Skeletal muscle satellite cell (primary cell): Measurements from ENCODE around the gene DOCK4.

Experiments used
- H3K27me3 ChIP-seq: 2 replicates; pipeline ENCODE4 v1.7.0; 2013; ENCODE audit warnings: low read length; ENCODE audit not compliant: control insufficient read depth, insufficient read depth
- H3K36me3 ChIP-seq: 2 replicates; pipeline ENCODE4 v1.7.0; 2013; ENCODE audit warnings: mild to moderate bottlenecking, control low read depth, low read length; ENCODE audit not compliant: insufficient read depth
- H3K4me1 ChIP-seq: 2 replicates; pipeline ENCODE4 v1.7.0; 2013; ENCODE audit warnings: low read length; ENCODE audit not compliant: control insufficient read depth, insufficient read depth
- H3K4me2 ChIP-seq: 2 replicates; pipeline ENCODE4 v1.7.0; 2013; ENCODE audit warnings: mild to moderate bottlenecking, low read length
- H3K4me3 ChIP-seq: 2 replicates; pipeline ENCODE4 v1.7.0; 2013; ENCODE audit warnings: low read length
- H3K9ac ChIP-seq: 2 replicates; pipeline ENCODE4 v1.7.0; 2013; ENCODE audit warnings: mild to moderate bottlenecking, low read depth, low read length, moderate library complexity
- H3K9me3 ChIP-seq: replicated peaks from 2 replicates; pipeline ENCODE4 v1.7.0; 2013; ENCODE audit warnings: mild to moderate bottlenecking, control low read depth, low read length

DOCK4 gene

DNA sequence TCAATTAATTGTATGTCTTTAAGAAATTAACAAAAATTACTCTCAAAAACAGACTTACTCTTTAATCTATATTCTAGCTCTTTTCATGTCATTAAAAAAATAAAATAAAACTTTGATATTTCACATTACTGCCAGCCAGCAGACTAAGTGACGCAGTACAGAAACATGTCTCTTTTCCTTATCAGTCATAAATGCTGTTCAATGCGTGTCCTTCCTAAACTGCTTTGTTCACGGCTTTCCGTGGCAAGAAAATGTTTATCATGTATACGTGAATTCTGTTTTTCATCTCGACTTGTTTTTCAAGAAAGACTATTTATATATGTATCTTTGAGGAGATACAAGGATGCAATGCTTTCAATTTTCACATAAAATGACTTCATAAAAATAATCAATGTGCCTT, 182.4 kb downstream of the DOCK4 start:
- no peaks in the 10 kb centered on the region for H3K36me3 ChIP-seq
- H3K4me3 ChIP-seq, result no peak overlapping the region
- no peak overlapping the region for H3K9ac ChIP-seq
- no peak overlapping the region for H3K4me2 ChIP-seq
- no peaks in the 10 kb centered on the region for H3K4me1 ChIP-seq
- no peaks in the 10 kb centered on the region for H3K9me3 ChIP-seq
- no peaks in the 10 kb centered on the region for H3K27me3 ChIP-seq

GRCh38 chr7:112023282-112023681, 182.9 kb downstream of the DOCK4 start:
- Histone ChIP-seq H3K4me3 (no peak overlapping the region), H3K9me3 (no peaks in the 10 kb centered on the region), H3K36me3 (no peaks in the 10 kb centered on the region), H3K9ac (no peak overlapping the region), H3K4me2 (no peak overlapping the region), H3K27me3 (no peaks in the 10 kb centered on the region), H3K4me1 (no peaks in the 10 kb centered on the region)

DNA sequence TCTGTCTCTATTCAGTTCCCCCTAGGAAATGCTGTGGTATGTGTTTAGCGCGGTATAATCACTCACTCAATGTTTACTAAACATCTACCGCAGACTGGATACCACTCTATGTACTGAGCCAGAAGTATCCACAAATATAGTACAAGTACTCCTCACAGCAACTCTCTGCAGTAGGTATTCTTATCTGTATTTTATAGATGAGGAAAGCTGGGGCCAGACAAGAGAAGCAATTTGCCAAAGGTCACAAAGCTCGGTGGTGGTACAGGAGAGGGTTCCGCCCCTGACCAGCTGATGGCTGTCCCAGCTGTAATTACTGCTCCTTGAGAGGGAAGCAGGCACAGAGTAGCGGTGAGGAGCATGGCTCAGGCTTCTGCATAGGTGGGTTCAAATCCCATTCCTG, 184.1 kb downstream of the DOCK4 start:
- no peaks in the 10 kb centered on the region for H3K27me3 ChIP-seq
- no peak overlapping the region for H3K4me3 ChIP-seq

GRCh38 chr7:112021379-112022044, 184.7 kb downstream of the DOCK4 start:
- Histone ChIP-seq H3K9me3 (no peaks in the 10 kb centered on the region), H3K4me3 (no peak overlapping the region), H3K9ac (no peak overlapping the region), H3K4me1 (no peaks in the 10 kb centered on the region), H3K4me2 (no peak overlapping the region), H3K36me3 (no peaks in the 10 kb centered on the region), H3K27me3 (no peaks in the 10 kb centered on the region)

More for the DNA sequence above, 184.1 kb downstream of the DOCK4 start:
- Histone ChIP-seq H3K9me3 (no peaks in the 10 kb centered on the region), H3K36me3 (no peaks in the 10 kb centered on the region), H3K4me2 (no peak overlapping the region), H3K4me1 (no peaks in the 10 kb centered on the region), H3K9ac (no peak overlapping the region)

GRCh38 chr7:112020800-112021199, 185.4 kb downstream of the DOCK4 start:
- Histone ChIP-seq H3K4me2 (no peak overlapping the region), H3K36me3 (no peaks in the 10 kb centered on the region), H3K9ac (no peak overlapping the region), H3K4me3 (no peak overlapping the region), H3K9me3 (no peaks in the 10 kb centered on the region), H3K27me3 (no peaks in the 10 kb centered on the region), H3K4me1 (no peaks in the 10 kb centered on the region)

DNA sequence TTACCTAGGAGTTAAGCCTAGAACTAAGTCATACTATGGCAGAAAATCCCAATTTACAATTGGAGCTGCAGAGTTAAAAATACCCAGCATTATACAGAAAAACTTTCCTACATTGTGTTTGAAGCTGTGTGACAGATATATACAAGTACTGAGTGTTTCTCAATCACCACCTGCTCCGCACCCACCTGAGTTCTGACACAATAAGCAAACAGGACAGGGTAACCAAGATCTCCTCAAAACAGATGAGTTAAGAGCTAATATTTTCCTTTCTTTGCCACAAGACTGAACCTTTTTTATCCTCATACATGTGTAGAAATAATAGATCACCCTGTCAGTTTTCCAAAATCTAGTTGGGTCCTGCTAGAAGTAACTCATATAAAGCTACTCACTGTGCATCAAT, 186.3 kb downstream of the DOCK4 start:
- H3K9me3 ChIP-seq, result no peaks in the 10 kb centered on the region
- no peak overlapping the region for H3K9ac ChIP-seq
- H3K4me3 ChIP-seq, result no peak overlapping the region
- H3K4me1 ChIP-seq, result no peaks in the 10 kb centered on the region
- H3K27me3 ChIP-seq, result no peaks in the 10 kb centered on the region
- no peaks in the 10 kb centered on the region for H3K36me3 ChIP-seq
- H3K4me2 ChIP-seq, result no peak overlapping the region

GRCh38 chr7:112018305-112019030, 187.7 kb downstream of the DOCK4 start:
- Histone ChIP-seq H3K4me1 (no peaks in the 10 kb centered on the region), H3K27me3 (no peaks in the 10 kb centered on the region), H3K4me3 (no peak overlapping the region), H3K9me3 (no peaks in the 10 kb centered on the region), H3K36me3 (no peaks in the 10 kb centered on the region), H3K9ac (no peak overlapping the region), H3K4me2 (no peak overlapping the region)

DNA sequence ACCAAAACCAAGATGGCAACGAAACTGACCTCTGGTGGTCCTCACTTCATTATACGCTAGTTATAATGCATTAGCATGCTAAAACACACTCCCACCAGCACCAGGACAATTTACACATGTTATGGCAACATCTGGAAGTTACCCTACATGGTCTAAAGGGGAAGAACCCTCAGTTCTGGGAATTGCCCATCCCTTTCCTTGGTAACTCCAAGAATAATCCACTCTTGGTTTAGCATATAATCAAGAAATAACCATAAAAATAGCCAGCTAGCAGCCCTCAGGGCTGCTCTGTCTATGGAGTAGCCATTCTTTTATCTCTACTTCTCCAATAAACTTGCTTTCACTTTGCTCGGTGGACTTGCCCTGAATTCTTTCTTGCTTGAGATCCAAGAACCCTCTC, 191.1 kb downstream of the DOCK4 start:
- H3K4me3 ChIP-seq, result no peak overlapping the region
- no peaks in the 10 kb centered on the region for H3K36me3 ChIP-seq
- H3K9ac ChIP-seq, result no peak overlapping the region
- H3K27me3 ChIP-seq, result no peaks in the 10 kb centered on the region
- H3K4me2 ChIP-seq, result no peak overlapping the region
- H3K9me3 ChIP-seq, result no peaks in the 10 kb centered on the region
- no peaks in the 10 kb centered on the region for H3K4me1 ChIP-seq

- H3K36me3 ChIP-seq, result no peaks in the 10 kb centered on the region
- H3K9ac ChIP-seq, result no peak overlapping the region
- no peaks in the 10 kb centered on the region for H3K27me3 ChIP-seq
- H3K4me2 ChIP-seq, result no peak overlapping the region
- no peaks in the 10 kb centered on the region for H3K4me1 ChIP-seq
- H3K9me3 ChIP-seq, result no peaks in the 10 kb centered on the region
- H3K4me3 ChIP-seq, result no peak overlapping the region
Measured at GRCh38 chr7:112014347-112014746, 191.9 kb downstream of the DOCK4 start.

GRCh38 chr7:112013274-112013673, 192.9 kb downstream of the DOCK4 start:
- no peaks in the 10 kb centered on the region for H3K9me3 ChIP-seq

DNA sequence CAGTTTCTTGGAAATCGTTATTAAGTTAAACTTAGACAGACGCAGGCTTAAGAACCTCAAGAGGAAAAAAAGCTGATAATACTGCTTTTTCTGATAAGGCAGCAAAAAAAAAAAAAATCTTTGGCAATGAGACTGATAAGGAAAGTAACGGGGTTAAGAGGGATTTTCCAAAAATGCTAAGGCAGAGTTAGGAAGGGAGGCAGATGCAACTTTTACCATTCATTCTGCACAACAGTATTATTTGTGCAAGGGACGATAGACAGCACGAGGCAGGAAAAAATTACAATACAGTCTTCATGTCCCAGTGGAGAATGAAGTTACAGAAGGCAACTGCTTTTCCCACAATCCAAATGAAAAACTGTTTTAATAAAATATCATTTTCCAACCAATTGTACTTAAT, 194.0 kb downstream of the DOCK4 start:
- Histone ChIP-seq H3K4me2 (no peak overlapping the region), H3K4me3 (no peak overlapping the region), H3K4me1 (peaks cover 4% of the 10 kb centered on the region), H3K36me3 (no peaks in the 10 kb centered on the region), H3K9ac (no peak overlapping the region), H3K27me3 (no peaks in the 10 kb centered on the region), H3K9me3 (no peaks in the 10 kb centered on the region)

More at GRCh38 chr7:112013274-112013673, 192.9 kb downstream of the DOCK4 start:
- H3K9ac ChIP-seq, result no peak overlapping the region
- no peak overlapping the region for H3K4me3 ChIP-seq
- no peak overlapping the region for H3K4me2 ChIP-seq
- no peaks in the 10 kb centered on the region for H3K27me3 ChIP-seq
- no peaks in the 10 kb centered on the region for H3K36me3 ChIP-seq
- H3K4me1 ChIP-seq, result peaks cover 4% of the 10 kb centered on the region

- no peak overlapping the region for H3K4me3 ChIP-seq
- peaks cover 4% of the 10 kb centered on the region for H3K4me1 ChIP-seq
- no peaks in the 10 kb centered on the region for H3K27me3 ChIP-seq
- no peak overlapping the region for H3K4me2 ChIP-seq
- H3K36me3 ChIP-seq, result no peaks in the 10 kb centered on the region
- H3K9ac ChIP-seq, result no peak overlapping the region
- H3K9me3 ChIP-seq, result no peaks in the 10 kb centered on the region
Measured at GRCh38 chr7:112010994-112011393, 195.2 kb downstream of the DOCK4 start.
